H9 (cell line): ENCODE data around the gene OR9G4. TPM values are rescaled to one million over a fixed set of nuclear protein-coding genes. Genes with fewer than 3 reads are reported as not detected.

Source experiments
- DNase-seq: peaks from one replicate; pipeline ENCODE4 v3.0.0-alpha.2; 2017
- H2AFZ ChIP-seq: one replicate; pipeline ENCODE4 v1.6.1; 2013; ENCODE audit warnings: mild to moderate bottlenecking, low read length, control low read depth, moderate library complexity
- H2AK5ac ChIP-seq: 2 replicates; pipeline ENCODE4 v1.6.1; 2013; ENCODE audit warnings: low read length, control low read depth, mixed read lengths; ENCODE audit not compliant: insufficient read length
- H2BK120ac ChIP-seq: one replicate; pipeline ENCODE4 v1.6.1; 2013; ENCODE audit warnings: low read depth, mild to moderate bottlenecking, low read length, control low read depth, inconsistent platforms; ENCODE audit not compliant: poor library complexity, severe bottlenecking
- H2BK12ac ChIP-seq: 2 replicates; pipeline ENCODE4 v1.6.1; 2013; ENCODE audit warnings: low read length, control low read depth, mixed read lengths, low read depth; ENCODE audit not compliant: insufficient read length
- H2BK15ac ChIP-seq: 2 replicates; pipeline ENCODE4 v1.6.1; 2013; ENCODE audit warnings: low read depth, low read length, control low read depth
- H2BK20ac ChIP-seq: one replicate; pipeline ENCODE4 v1.6.1; 2013; ENCODE audit warnings: low read depth, mild to moderate bottlenecking, low read length, control low read depth, inconsistent platforms; ENCODE audit not compliant: poor library complexity, severe bottlenecking
- H2BK5ac ChIP-seq: 2 replicates; pipeline ENCODE4 v1.6.1; 2013; ENCODE audit warnings: low read length, control low read depth, mixed read lengths; ENCODE audit not compliant: insufficient read length
- H3K14ac ChIP-seq: 2 replicates; pipeline ENCODE4 v1.6.1; 2013; ENCODE audit warnings: low read length, control low read depth; ENCODE audit not compliant: insufficient read depth
- H3K18ac ChIP-seq: 2 replicates; pipeline ENCODE4 v1.6.1; 2013; ENCODE audit warnings: low read depth, mild to moderate bottlenecking, mixed read lengths, low read length, control low read depth; ENCODE audit not compliant: insufficient read length
- H3K23ac ChIP-seq: 2 replicates; pipeline ENCODE4 v1.6.1; 2013; ENCODE audit warnings: low read length, control low read depth, mixed read lengths, low read depth; ENCODE audit not compliant: insufficient read length
- H3K23me2 ChIP-seq: 2 replicates; pipeline ENCODE4 v1.6.1; 2013; ENCODE audit warnings: low read depth, mild to moderate bottlenecking, mixed read lengths, low read length, control low read depth; ENCODE audit not compliant: insufficient read length, poor library complexity, severe bottlenecking
- H3K27ac ChIP-seq: 2 replicates; pipeline ENCODE4 v1.5.1; 2013; ENCODE audit warnings: low read length, control low read depth, mixed read lengths, low read depth; ENCODE audit not compliant: insufficient read length
- H3K27me3 ChIP-seq: 2 replicates; pipeline ENCODE4 v1.6.1; 2013; ENCODE audit warnings: low read length, control low read depth, inconsistent platforms; ENCODE audit not compliant: insufficient read depth
- H3K4ac ChIP-seq: 2 replicates; pipeline ENCODE4 v1.6.1; 2013; ENCODE audit warnings: low read depth, mild to moderate bottlenecking, control low read depth, inconsistent platforms, low read length, moderate library complexity
- H3K4me1 ChIP-seq: 2 replicates; pipeline ENCODE4 v1.6.1; 2013; ENCODE audit warnings: low read length, control low read depth, inconsistent platforms; ENCODE audit not compliant: insufficient read depth
- H3K4me2 ChIP-seq: 2 replicates; pipeline ENCODE4 v1.6.1; 2013; ENCODE audit warnings: low read length, control low read depth, mixed read lengths; ENCODE audit not compliant: insufficient read length, insufficient read depth
- H3K56ac ChIP-seq: 2 replicates; pipeline ENCODE4 v1.6.1; 2013; ENCODE audit warnings: low read depth, mild to moderate bottlenecking, mixed read lengths, low read length, control low read depth; ENCODE audit not compliant: insufficient read length
- H3K79me1 ChIP-seq: 2 replicates; pipeline ENCODE4 v1.6.1; 2013; ENCODE audit warnings: low read depth, mild to moderate bottlenecking, moderate library complexity, low read length, control low read depth, inconsistent platforms; ENCODE audit not compliant: insufficient read depth, poor library complexity, severe bottlenecking
- H3K79me2 ChIP-seq: 2 replicates; pipeline ENCODE4 v1.6.1; 2013; ENCODE audit warnings: low read length, control low read depth, inconsistent platforms; ENCODE audit not compliant: insufficient read depth
- H3K9ac ChIP-seq: 2 replicates; pipeline ENCODE4 v1.6.1; 2013; ENCODE audit warnings: low read length, control low read depth, mixed read lengths; ENCODE audit not compliant: insufficient read length; ENCODE audit errors: extremely low read depth
- H3K9me3 ChIP-seq: one replicate; pipeline ENCODE4 v1.6.1; 2013; ENCODE audit warnings: low read depth, low read length, inconsistent platforms; ENCODE audit not compliant: control insufficient read depth
- H3T11ph ChIP-seq: one replicate; pipeline ENCODE4 v1.6.1; 2013; ENCODE audit warnings: mild to moderate bottlenecking, low read length, control low read depth, inconsistent platforms
- H4K20me1 ChIP-seq: one replicate; pipeline ENCODE4 v1.6.1; 2013; ENCODE audit not compliant: control insufficient read depth, insufficient read length, insufficient read depth
- H4K5ac ChIP-seq: 2 replicates; pipeline ENCODE4 v1.6.1; 2013; ENCODE audit warnings: low read depth, mild to moderate bottlenecking, mixed read lengths, low read length, control low read depth; ENCODE audit not compliant: insufficient read length
- H4K8ac ChIP-seq: replicated peaks from 2 replicates; pipeline ENCODE4 v1.6.1; 2013; ENCODE audit warnings: low read length, control low read depth, mixed read lengths, low read depth; ENCODE audit not compliant: insufficient read length
- H4K91ac ChIP-seq: 2 replicates; pipeline ENCODE4 v1.6.1; 2013; ENCODE audit warnings: low read depth, mild to moderate bottlenecking, moderate library complexity, mixed read lengths, low read length, control low read depth; ENCODE audit not compliant: insufficient read length
- H3K27ac Mint-ChIP-seq, 3 experiments: 2 replicates in 2 of 3; 3 replicates in 1 of 3; pipeline ENCODE4 v1.8.0; 2020 to 2021; ENCODE audit warnings: mixed read lengths in 3 of 3, mild to moderate bottlenecking in 1 of 3, moderate library complexity in 1 of 3
- H3K27me3 Mint-ChIP-seq: 2 replicates; pipeline ENCODE4 v1.8.0; 2021; ENCODE audit warnings: low read depth, mild to moderate bottlenecking, moderate library complexity, mixed read lengths
- H3K36me3 Mint-ChIP-seq, 3 experiments: 2 replicates in 2 of 3; 3 replicates in 1 of 3; pipeline ENCODE4 v1.8.0; 2020 to 2021; ENCODE audit warnings: low read depth in 3 of 3, mixed read lengths in 3 of 3; ENCODE audit not compliant: insufficient read depth in 1 of 3
- H3K4me1 Mint-ChIP-seq, 2 experiments: 2 replicates each; pipeline ENCODE4 v1.8.0; 2020; ENCODE audit warnings: mixed read lengths in 2 of 2
- H3K4me3 Mint-ChIP-seq, 2 experiments: 2 replicates in 1 of 2; 3 replicates in 1 of 2; pipeline ENCODE4 v1.8.0; 2020 to 2021; ENCODE audit warnings: mild to moderate bottlenecking in 2 of 2, mixed read lengths in 2 of 2, moderate library complexity in 1 of 2
- H3K9me3 Mint-ChIP-seq, 2 experiments: 2 replicates in 1 of 2; 3 replicates in 1 of 2; pipeline ENCODE4 v1.8.0; 2020; ENCODE audit warnings: mild to moderate bottlenecking in 2 of 2, mixed read lengths in 2 of 2, moderate library complexity in 1 of 2
- WGBS: extraction: QIAGEN DNeasy Blood & Tissue Kit; methylation state at CpG from one replicate; pipeline ENCODE4 v1.1.7; 2013; ENCODE audit warnings: missing lambda C conversion rate, low lambda C conversion rate, mixed read lengths; ENCODE audit not compliant: insufficient read length; ENCODE audit errors: extremely low coverage; 5-methylcytosine and 5-hydroxymethylcytosine counted together
- total RNA-seq: library from RNA; stranded (reverse); gene quantifications from 2 replicates; pipeline ENCODE4 v1.2.1, GENCODE V29; 2021
- TF ChIP-seq, protein P1 (sequence below): fragments of 200-600 bp; sonication (generic); conservative IDR thresholded peaks from 3 replicates; pipeline ENCODE4 v1.8.0; 2021; ENCODE audit warnings: antibody characterized with exemption, mild to moderate bottlenecking

The OR9G4 gene
- total RNA-seq, 1 experiment from 2014 or later, result not detected

DNA sequence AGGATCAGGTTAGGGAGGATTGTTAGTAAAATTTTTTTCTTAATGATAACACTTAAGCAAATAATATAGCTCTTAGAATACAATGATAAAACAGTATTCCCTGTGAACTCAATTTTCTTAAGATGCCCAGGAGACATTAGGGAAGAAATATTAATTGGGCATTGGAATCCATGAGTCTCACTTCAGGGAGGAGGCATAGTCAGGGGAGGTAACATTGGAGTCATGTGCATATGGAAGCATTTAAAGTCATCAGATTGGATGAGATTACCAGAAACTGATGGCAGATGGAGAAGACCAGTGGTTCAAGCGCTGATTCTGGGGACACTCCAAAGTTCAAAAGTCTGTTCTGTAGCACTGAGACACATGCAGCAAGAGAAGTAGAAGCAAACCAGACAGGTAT lies 49.7 kb downstream of the OR9G4 start, which contains the start of gene OR9G1:
Gene OR9G1, plus strand, starts transcription at position 301 of the 400 bp plus-strand sequence. CDS start 1,293 bp downstream, outside the sequence.
- no peak within 1 kb of the TSS for H3K4me2 ChIP-seq
- WGBS, result no CpG with 5 or more reads among the region's 1 CpG
- H3K4ac ChIP-seq, result no peak within 1 kb of the TSS
- H3K79me2 ChIP-seq, result no peaks in the 10 kb centered on the region
- no peak within 1 kb of the TSS for H2AK5ac ChIP-seq
- H3K56ac ChIP-seq, result no peak within 1 kb of the TSS
- TF ChIP-seq, protein P1, sequence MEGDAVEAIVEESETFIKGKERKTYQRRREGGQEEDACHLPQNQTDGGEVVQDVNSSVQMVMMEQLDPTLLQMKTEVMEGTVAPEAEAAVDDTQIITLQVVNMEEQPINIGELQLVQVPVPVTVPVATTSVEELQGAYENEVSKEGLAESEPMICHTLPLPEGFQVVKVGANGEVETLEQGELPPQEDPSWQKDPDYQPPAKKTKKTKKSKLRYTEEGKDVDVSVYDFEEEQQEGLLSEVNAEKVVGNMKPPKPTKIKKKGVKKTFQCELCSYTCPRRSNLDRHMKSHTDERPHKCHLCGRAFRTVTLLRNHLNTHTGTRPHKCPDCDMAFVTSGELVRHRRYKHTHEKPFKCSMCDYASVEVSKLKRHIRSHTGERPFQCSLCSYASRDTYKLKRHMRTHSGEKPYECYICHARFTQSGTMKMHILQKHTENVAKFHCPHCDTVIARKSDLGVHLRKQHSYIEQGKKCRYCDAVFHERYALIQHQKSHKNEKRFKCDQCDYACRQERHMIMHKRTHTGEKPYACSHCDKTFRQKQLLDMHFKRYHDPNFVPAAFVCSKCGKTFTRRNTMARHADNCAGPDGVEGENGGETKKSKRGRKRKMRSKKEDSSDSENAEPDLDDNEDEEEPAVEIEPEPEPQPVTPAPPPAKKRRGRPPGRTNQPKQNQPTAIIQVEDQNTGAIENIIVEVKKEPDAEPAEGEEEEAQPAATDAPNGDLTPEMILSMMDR, result no peak
- no peak within 1 kb of the TSS for H4K91ac ChIP-seq
- Mint-ChIP-seq H3K4me3 (no peak within 1 kb of the TSS), H3K36me3 (no peaks in the 10 kb centered on the region), H3K27me3 (no peaks in the 10 kb centered on the region), H3K27ac (peak within 1 kb of the TSS in 1 of 3 experiments; percentile 1; a peak in 1 of 7 replicates), H3K9me3 (no peaks in the 10 kb centered on the region), H3K4me1 (peaks cover 5 to 19% of the 10 kb centered on the region in 2 experiments; a peak in 2 of 4 replicates)
- H2BK12ac ChIP-seq, result no peak within 1 kb of the TSS
- H3K27ac ChIP-seq, result no peak within 1 kb of the TSS
- H4K20me1 ChIP-seq, result no peaks in the 10 kb centered on the region
- no peaks in the 10 kb centered on the region for H3K27me3 ChIP-seq
- H3T11ph ChIP-seq, result no peak within 1 kb of the TSS
- H2BK20ac ChIP-seq, result no peak within 1 kb of the TSS
- no peak within 1 kb of the TSS for H3K18ac ChIP-seq
- H4K8ac ChIP-seq, result no peak within 1 kb of the TSS
- no peaks in the 10 kb centered on the region for H3K4me1 ChIP-seq
- H3K23me2 ChIP-seq, result no peaks in the 10 kb centered on the region
- H3K9ac ChIP-seq, result no peak within 1 kb of the TSS
- DNase-seq, result no peak
- H3K23ac ChIP-seq, result no peak within 1 kb of the TSS
- no peak within 1 kb of the TSS for H2AFZ ChIP-seq
- H2BK120ac ChIP-seq, result no peak within 1 kb of the TSS
- no peaks in the 10 kb centered on the region for H3K79me1 ChIP-seq
- H3K14ac ChIP-seq, result no peak within 1 kb of the TSS
- no peak within 1 kb of the TSS for H2BK15ac ChIP-seq
- no peak within 1 kb of the TSS for H4K5ac ChIP-seq
- H2BK5ac ChIP-seq, result no peak within 1 kb of the TSS
- H3K9me3 ChIP-seq, result no peaks in the 10 kb centered on the region
